Osteocyte (in vitro differentiated cells): ENCODE data around the gene ASPG. TPM values are rescaled to one million over a fixed set of nuclear protein-coding genes. Genes with fewer than 3 reads are reported as not detected.

Source experiments
- DNase-seq: peaks from one replicate; pipeline ENCODE4 v3.0.0; 2021; ENCODE audit warnings: mixed read lengths; ENCODE audit not compliant: unreplicated experiment; ENCODE audit errors: extremely low spot score
- H3K27ac Mint-ChIP-seq: one replicate; pipeline ENCODE4 v1.8.0; 2021; ENCODE audit warnings: mild to moderate bottlenecking, mixed read lengths; ENCODE audit not compliant: unreplicated experiment
- H3K27me3 Mint-ChIP-seq: one replicate; pipeline ENCODE4 v1.8.0; 2021; ENCODE audit warnings: mixed read lengths; ENCODE audit not compliant: unreplicated experiment
- H3K36me3 Mint-ChIP-seq: one replicate; pipeline ENCODE4 v1.8.0; 2021; ENCODE audit warnings: mixed read lengths; ENCODE audit not compliant: unreplicated experiment
- H3K4me1 Mint-ChIP-seq: one replicate; pipeline ENCODE4 v1.8.0; 2021; ENCODE audit warnings: mixed read lengths; ENCODE audit not compliant: unreplicated experiment
- H3K4me3 Mint-ChIP-seq: one replicate; pipeline ENCODE4 v1.8.0; 2021; ENCODE audit warnings: mild to moderate bottlenecking, moderate library complexity, mixed read lengths; ENCODE audit not compliant: unreplicated experiment
- H3K9me3 Mint-ChIP-seq: one replicate; pipeline ENCODE4 v1.8.0; 2021; ENCODE audit warnings: mixed read lengths; ENCODE audit not compliant: unreplicated experiment
- CTCF ChIP-seq: fragments of 200-600 bp; sonication (generic); IDR thresholded peaks from 2 replicates; pipeline ENCODE4 v1.5.0; 2021; ENCODE audit warnings: antibody characterized with exemption, mild to moderate bottlenecking, moderate library complexity
- total RNA-seq: library from RNA; stranded (reverse); gene quantifications from 2 replicates; pipeline ENCODE4 v1.2.1, GENCODE V29; 2021

The ASPG gene
- total RNA-seq, 1 donor from 2014 or later: not detected

DNA sequence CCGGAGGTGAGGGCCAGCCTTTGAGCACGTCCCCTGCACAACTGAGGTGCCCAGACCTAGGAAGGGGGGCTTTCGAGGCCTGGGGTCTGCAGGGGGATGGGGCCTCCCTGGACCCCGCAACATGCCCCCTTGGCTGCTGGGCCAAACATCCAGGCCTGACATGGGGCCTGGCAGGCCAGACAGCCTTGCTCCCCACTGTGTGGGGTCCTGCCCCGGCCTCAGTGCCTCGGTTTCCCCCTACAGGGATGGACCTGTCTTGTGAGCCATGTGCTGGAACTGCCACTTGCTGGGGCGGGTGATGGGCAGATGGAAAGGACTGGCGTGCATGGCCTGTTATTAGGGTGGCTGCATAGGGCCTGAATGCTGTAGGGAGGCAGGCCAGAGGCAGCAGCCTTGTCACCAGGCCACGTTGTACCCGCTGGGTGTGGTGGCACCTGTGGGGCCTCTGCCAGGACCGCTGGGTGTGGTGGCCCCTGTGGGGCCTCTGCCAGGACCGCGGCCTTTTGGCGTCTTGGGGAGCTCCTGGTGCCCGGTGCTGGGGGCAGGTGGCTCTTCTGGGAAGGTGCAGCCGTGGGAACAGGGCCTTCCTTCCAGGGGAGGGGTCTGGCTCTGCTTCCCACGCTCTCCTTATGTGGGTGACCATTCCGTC is 20.4 kb downstream of the ASPG start:
- H3K9me3 Mint-ChIP-seq: no peaks in the 10 kb centered on the region
- H3K4me3 Mint-ChIP-seq: no peak overlapping the region
- no peaks in the 10 kb centered on the region for H3K36me3 Mint-ChIP-seq
- no peak overlapping the region for H3K27ac Mint-ChIP-seq
- no peaks in the 10 kb centered on the region for H3K27me3 Mint-ChIP-seq
- H3K4me1 Mint-ChIP-seq: no peaks in the 10 kb centered on the region
- no peak for DNase-seq
- TF ChIP-seq CTCF: no peak

DNA sequence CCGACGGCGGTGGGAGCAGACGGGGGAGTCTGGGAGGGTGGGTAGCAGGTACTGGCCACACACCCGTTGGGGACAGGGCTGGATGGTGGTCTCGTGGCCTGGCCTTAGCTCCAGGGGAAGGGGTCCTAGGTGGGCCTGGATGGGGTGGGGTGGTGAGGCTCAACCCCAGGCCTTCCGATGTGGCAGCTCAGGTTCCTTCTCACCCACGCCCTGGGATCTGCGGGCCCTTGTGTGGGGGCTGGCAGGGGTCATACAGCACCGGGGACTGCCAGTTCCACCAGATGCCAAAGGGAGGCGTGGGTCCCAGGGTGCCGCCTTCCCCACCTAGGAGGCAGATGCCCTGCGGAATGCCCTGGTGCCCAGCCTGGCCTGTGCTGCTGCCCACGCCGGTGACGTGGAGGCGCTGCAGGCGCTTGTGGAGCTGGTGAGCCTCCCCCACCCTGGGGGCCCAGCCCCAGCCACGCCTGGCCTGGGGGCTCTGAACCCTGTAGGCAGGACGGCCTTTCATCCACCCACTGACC is 21.0 kb downstream of the ASPG start:
- Mint-ChIP-seq H3K27me3 (no peaks in the 10 kb centered on the region), H3K4me3 (no peak overlapping the region), H3K9me3 (no peaks in the 10 kb centered on the region), H3K36me3 (no peaks in the 10 kb centered on the region), H3K27ac (no peak overlapping the region), H3K4me1 (no peaks in the 10 kb centered on the region)
- DNase-seq: no peak
- no peak for TF ChIP-seq CTCF

DNA sequence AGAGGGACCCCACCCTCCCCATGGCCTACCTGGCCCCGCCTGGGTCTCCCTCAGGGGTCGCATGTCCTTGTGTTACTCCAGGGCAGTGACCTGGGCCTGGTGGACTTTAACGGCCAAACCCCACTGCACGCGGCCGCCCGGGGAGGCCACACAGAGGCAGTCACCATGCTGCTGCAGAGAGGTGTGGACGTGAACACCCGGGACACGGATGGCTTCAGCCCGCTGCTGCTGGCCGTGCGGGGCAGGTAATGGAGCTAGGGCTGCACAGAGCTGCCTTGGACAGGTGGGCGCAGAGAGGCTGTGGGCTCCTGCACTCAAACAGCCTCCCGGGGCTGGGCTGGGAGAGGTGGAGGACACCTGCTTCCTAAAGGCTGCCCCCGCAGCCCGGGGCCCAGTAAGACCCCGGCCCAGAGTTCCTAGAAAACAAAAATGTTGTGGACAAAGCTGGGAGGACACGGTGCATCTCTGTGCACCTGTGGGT is 21.6 kb downstream of the ASPG start:
- DNase-seq: no peak

GRCh38 chr14:104107611-104108569 is 22.4 kb downstream of the ASPG start:
- no peaks in the 10 kb centered on the region for H3K27me3 Mint-ChIP-seq
- no peaks in the 10 kb centered on the region for H3K36me3 Mint-ChIP-seq
- H3K4me1 Mint-ChIP-seq: no peaks in the 10 kb centered on the region
- no peak for DNase-seq
- H3K9me3 Mint-ChIP-seq: no peaks in the 10 kb centered on the region
- H3K27ac Mint-ChIP-seq: no peak overlapping the region
- no peak overlapping the region for H3K4me3 Mint-ChIP-seq
- TF ChIP-seq CTCF: no peak

More for the DNA sequence above, 21.6 kb downstream of the ASPG start:
- Mint-ChIP-seq H3K9me3 (no peaks in the 10 kb centered on the region), H3K36me3 (no peaks in the 10 kb centered on the region), H3K4me1 (no peaks in the 10 kb centered on the region), H3K27me3 (no peaks in the 10 kb centered on the region), H3K4me3 (no peak overlapping the region), H3K27ac (no peak overlapping the region)
- TF ChIP-seq CTCF: no peak
